Measurements from ENCODE around the gene ARRDC2. TPM values are rescaled to one million over a fixed set of nuclear protein-coding genes. Genes with fewer than 3 reads are reported as not detected.

The ARRDC2 gene
- total and polyA plus RNA-seq, 2 donors (not counting 1 experiment from before 2014, with no cell fraction given) = 131 to 639 TPM

- Mint-ChIP-seq H3K27me3 (no peaks in the 10 kb centered on the region), H3K9me3 (ENCODE audit: insufficient read depth) (no peaks in the 10 kb centered on the region), H3K4me3 (peak overlapping the region; percentile 23), H3K4me1 (peaks cover 54% of the 10 kb centered on the region), H3K27ac (peak overlapping the region; percentile 73)
- ChIA-PET POLR2A (interaction anchor here (2.9 to 5.3 kb wide), 2 partner anchors 24 to 39 kb away, joined by 35 to 160 read pairs; partner anchors contain the start of gene ARRDC2), CTCF (interaction anchor here (0.7 to 6.9 kb wide), 5 partner anchors 11 to 45 kb away, joined by 3 to 62 read pairs (median 13); partner anchors contain the start of gene ARRDC2)
- no peak overlapping the region for H2AFZ ChIP-seq (ENCODE audit: insufficient read depth, low read depth, low read length, poor library complexity, severe bottlenecking)
- H3K4me3 ChIP-seq (ENCODE audit: control extremely low read depth in 1 of 5, extremely low read depth in 1 of 5, insufficient read depth in 1 of 5, low read depth in 2 of 5, low read length in 4 of 5) = no peak overlapping the region
- H3K9me3 ChIP-seq (ENCODE audit: control extremely low read depth in 1 of 3, control insufficient read depth in 2 of 3, insufficient read depth in 1 of 3, low read length in 2 of 3) = no peaks in the 10 kb centered on the region
- intact Hi-C loops (cut with micrococcal nuclease) = loop anchor here (5.0 kb wide), 1 partner anchor 51 kb away; the partner anchor contains the start of gene MAST3
- no peak overlapping the region for H3K9ac ChIP-seq (ENCODE audit: low read length)
- no peaks in the 10 kb centered on the region for H3K79me2 ChIP-seq (ENCODE audit: control insufficient read depth, insufficient read depth, low read length)
- 94% methylated on average over 14 of the region's 14 CpGs for WGBS (ENCODE audit: insufficient coverage)
- peaks cover 38 to 55% of the 10 kb centered on the region in 2 donors for H3K4me1 ChIP-seq (ENCODE audit: control insufficient read depth in 2 of 2, insufficient read depth in 2 of 2, low read length in 2 of 2)
- no peaks in the 10 kb centered on the region for H4K20me1 ChIP-seq (ENCODE audit: control insufficient read depth, insufficient read depth, low read length, poor library complexity, severe bottlenecking)
- no peaks in the 10 kb centered on the region for H3K36me3 ChIP-seq (replicated peaks in 1 of 2; ENCODE audit: control extremely low read depth in 1 of 2, control insufficient read depth in 1 of 2, extremely low read depth in 1 of 2, insufficient read depth in 2 of 2, low read length in 1 of 2)
- H3K27me3 ChIP-seq (replicated peaks in 1 of 4; ENCODE audit: control extremely low read depth in 1 of 4, control insufficient read depth in 3 of 4, insufficient read depth in 4 of 4, low read length in 3 of 4) = no peaks in the 10 kb centered on the region
- no peak for TF ChIP-seq EZH2 (IDR thresholded peaks at IDR 0.05; ENCODE audit: borderline replicate concordance, insufficient read depth, low read depth, low read length, poor library complexity, severe bottlenecking)
- TF ChIP-seq, protein P1, sequence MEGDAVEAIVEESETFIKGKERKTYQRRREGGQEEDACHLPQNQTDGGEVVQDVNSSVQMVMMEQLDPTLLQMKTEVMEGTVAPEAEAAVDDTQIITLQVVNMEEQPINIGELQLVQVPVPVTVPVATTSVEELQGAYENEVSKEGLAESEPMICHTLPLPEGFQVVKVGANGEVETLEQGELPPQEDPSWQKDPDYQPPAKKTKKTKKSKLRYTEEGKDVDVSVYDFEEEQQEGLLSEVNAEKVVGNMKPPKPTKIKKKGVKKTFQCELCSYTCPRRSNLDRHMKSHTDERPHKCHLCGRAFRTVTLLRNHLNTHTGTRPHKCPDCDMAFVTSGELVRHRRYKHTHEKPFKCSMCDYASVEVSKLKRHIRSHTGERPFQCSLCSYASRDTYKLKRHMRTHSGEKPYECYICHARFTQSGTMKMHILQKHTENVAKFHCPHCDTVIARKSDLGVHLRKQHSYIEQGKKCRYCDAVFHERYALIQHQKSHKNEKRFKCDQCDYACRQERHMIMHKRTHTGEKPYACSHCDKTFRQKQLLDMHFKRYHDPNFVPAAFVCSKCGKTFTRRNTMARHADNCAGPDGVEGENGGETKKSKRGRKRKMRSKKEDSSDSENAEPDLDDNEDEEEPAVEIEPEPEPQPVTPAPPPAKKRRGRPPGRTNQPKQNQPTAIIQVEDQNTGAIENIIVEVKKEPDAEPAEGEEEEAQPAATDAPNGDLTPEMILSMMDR (IDR thresholded peaks at IDR 0.05) = no peak
- H3K4me2 ChIP-seq (replicated peaks; ENCODE audit: low read depth, low read length, poor library complexity, severe bottlenecking) = no peak overlapping the region
- DNase-seq = no peak
- ATAC-seq (ENCODE audit: low read depth) = no peak
- H3K27ac ChIP-seq (ENCODE audit: low read length in 2 of 2) = no peak overlapping the region
Measured at GRCh38 chr19:18046059-18046718, 38.2 kb downstream of the ARRDC2 start.

- H3K4me2 ChIP-seq (replicated peaks; ENCODE audit: low read depth, low read length, poor library complexity, severe bottlenecking) = no peak overlapping the region
- CTCF ChIA-PET = interaction anchor here (2.2 kb wide), 1 partner anchor 26 kb away, joined by 6 read pairs; no protein-coding TSS in a partner anchor
- no peak overlapping the region for H3K27ac Mint-ChIP-seq
Measured at GRCh38 chr19:18049385-18049784, 41.4 kb downstream of the ARRDC2 start.

More at GRCh38 chr19:18049385-18049784, 41.4 kb downstream of the ARRDC2 start:
- Histone ChIP-seq H3K4me1 (ENCODE audit: control insufficient read depth in 2 of 2, insufficient read depth in 2 of 2, low read length in 2 of 2) (peaks cover 16 to 27% of the 10 kb centered on the region in 2 donors), H3K27ac (ENCODE audit: low read length in 2 of 2) (no peak overlapping the region), H3K9ac (ENCODE audit: low read length) (no peak overlapping the region), H2AFZ (ENCODE audit: insufficient read depth, low read depth, low read length, poor library complexity, severe bottlenecking) (no peak overlapping the region), H3K79me2 (ENCODE audit: control insufficient read depth, insufficient read depth, low read length) (no peaks in the 10 kb centered on the region), H3K27me3 (replicated peaks in 1 of 4; ENCODE audit: control extremely low read depth in 1 of 4, control insufficient read depth in 3 of 4, insufficient read depth in 4 of 4, low read length in 3 of 4) (no peaks in the 10 kb centered on the region), H3K9me3 (ENCODE audit: control extremely low read depth in 1 of 3, control insufficient read depth in 2 of 3, insufficient read depth in 1 of 3, low read length in 2 of 3) (no peaks in the 10 kb centered on the region), H4K20me1 (ENCODE audit: control insufficient read depth, insufficient read depth, low read length, poor library complexity, severe bottlenecking) (no peaks in the 10 kb centered on the region), H3K4me3 (ENCODE audit: control extremely low read depth in 1 of 5, extremely low read depth in 1 of 5, insufficient read depth in 1 of 5, low read depth in 2 of 5, low read length in 4 of 5) (no peak overlapping the region), H3K36me3 (replicated peaks in 1 of 2; ENCODE audit: control extremely low read depth in 1 of 2, control insufficient read depth in 1 of 2, extremely low read depth in 1 of 2, insufficient read depth in 2 of 2, low read length in 1 of 2) (no peaks in the 10 kb centered on the region)
- POLR2A ChIA-PET = interaction anchor here (0.7 kb wide), 2 partner anchors 26 to 32 kb away, joined by 3 read pairs; no protein-coding TSS in a partner anchor
- Mint-ChIP-seq H3K4me3 (no peak overlapping the region), H3K9me3 (ENCODE audit: insufficient read depth) (no peaks in the 10 kb centered on the region), H3K27me3 (no peaks in the 10 kb centered on the region), H3K4me1 (peaks cover 36% of the 10 kb centered on the region)
- 94% methylated on average over 8 of the region's 10 CpGs for WGBS (ENCODE audit: insufficient coverage)
- ATAC-seq (ENCODE audit: low read depth) (no peak), DNase-seq (no peak)
- TF ChIP-seq, protein P1 (IDR thresholded peaks at IDR 0.05) = no peak
- no peak for TF ChIP-seq EZH2 (IDR thresholded peaks at IDR 0.05; ENCODE audit: borderline replicate concordance, insufficient read depth, low read depth, low read length, poor library complexity, severe bottlenecking)
- intact Hi-C loops (cut with micrococcal nuclease) = loop anchor here (5.0 kb wide), 1 partner anchor 48 kb away; the partner anchor contains the start of gene MAST3

Data from B cell (primary cell).